GM23338 (cell line): ENCODE results near the gene RAB33B. TPM values are rescaled to one million over a fixed set of nuclear protein-coding genes. Genes with fewer than 3 reads are reported as not detected.

Source experiments
- CREB1 ChIP-seq: fragments of 250-450 bp; sonication (Bioruptor Pico); IDR thresholded peaks from 2 replicates; pipeline ENCODE4 v1.5.0; 2020; ENCODE audit warnings: low read depth, mild to moderate bottlenecking, moderate library complexity
- ETS1 ChIP-seq: IDR thresholded peaks from 2 replicates; pipeline ENCODE4 v1.6.1; 2016; ENCODE audit warnings: antibody characterized with exemption
- EZH2 ChIP-seq: fragments of 200-600 bp; sonication (generic); IDR thresholded peaks from one replicate; pipeline ENCODE4 v1.8.0; 2017; ENCODE audit warnings: antibody characterized with exemption, mild to moderate bottlenecking, low read depth; ENCODE audit not compliant: unreplicated experiment
- JUNB ChIP-seq: IDR thresholded peaks from one replicate; pipeline ENCODE4 v1.6.1; 2016; ENCODE audit warnings: antibody characterized with exemption; ENCODE audit not compliant: unreplicated experiment
- REST ChIP-seq: IDR thresholded peaks from one replicate; pipeline ENCODE4 v1.6.1; 2018; ENCODE audit warnings: antibody characterized with exemption; ENCODE audit not compliant: unreplicated experiment
- STAT1 ChIP-seq: IDR thresholded peaks from one replicate; pipeline ENCODE4 v1.6.1; 2016; ENCODE audit warnings: antibody characterized with exemption; ENCODE audit not compliant: unreplicated experiment
- ZNF114 ChIP-seq: fragments of 250-450 bp; sonication (Bioruptor Pico); IDR thresholded peaks from 2 replicates; pipeline ENCODE4 v1.5.0; 2020; ENCODE audit warnings: mild to moderate bottlenecking, moderate library complexity
- ZNF331 ChIP-seq: fragments of 250-450 bp; sonication (Bioruptor Pico); IDR thresholded peaks from 2 replicates; pipeline ENCODE4 v1.5.0; 2020; ENCODE audit warnings: low read depth, mild to moderate bottlenecking, moderate library complexity
- ZNF462 ChIP-seq: fragments of 250-450 bp; sonication (Bioruptor Pico); IDR thresholded peaks from 2 replicates; pipeline ENCODE4 v1.5.0; 2020; ENCODE audit warnings: mild to moderate bottlenecking, moderate library complexity
- polyA plus RNA-seq: library from polyadenylated mRNA; unstranded; fragments of >200 nt; fragmentation: Nextera tagmentation; extraction: Ambion mirVana; gene quantifications from 2 replicates; pipeline ENCODE4 v1.2.1, GENCODE V29; 2016
- total RNA-seq: library from RNA; depleted of rRNA; stranded (reverse); fragments of >200 nt; shearing (Covaris generic); gene quantifications from 2 replicates; pipeline ENCODE4 v1.2.3, GENCODE V29; 2014

Gene RAB33B
- total and polyA plus RNA-seq, 2 experiments from 2014 or later = 9.9 to 17.5 TPM

GRCh38 chr4:139441029-139441428 is 12.9 kb upstream of the RAB33B start (continued):
- TF ChIP-seq ZNF462 = no peak
- no peak for TF ChIP-seq CREB1 (CRISPR knock-in tag)
- TF ChIP-seq ETS1 = no peak
- TF ChIP-seq EZH2 = no peak
- no peak for TF ChIP-seq JUNB
- TF ChIP-seq REST = no peak
- TF ChIP-seq ZNF114 = no peak
- no peak for TF ChIP-seq STAT1
- no peak for TF ChIP-seq ZNF331
